ENCODE results near the gene UBE2U. TPM values are rescaled to one million over a fixed set of nuclear protein-coding genes. Genes with fewer than 3 reads are reported as not detected.

Gene UBE2U
- total RNA-seq, 1 experiment from 2014 or later: not detected

- no peak for TF ChIP-seq ZNF425 (CRISPR knock-in tag; conservative IDR thresholded peaks at IDR 0.05)
- TF ChIP-seq ZNF396 (CRISPR knock-in tag; IDR thresholded peaks at IDR 0.05; ENCODE audit: borderline replicate concordance): no peak
- TF ChIP-seq JUN (CRISPR knock-in tag; IDR thresholded peaks at IDR 0.05): no peak
- no peak for TF ChIP-seq CDX4 (CRISPR knock-in tag; IDR thresholded peaks at IDR 0.05; ENCODE audit: borderline replicate concordance)
- no peak for TF ChIP-seq SMAD3 (CRISPR knock-in tag; IDR thresholded peaks at IDR 0.05; ENCODE audit: borderline replicate concordance)
- TF ChIP-seq GTF2I (CRISPR knock-in tag; conservative IDR thresholded peaks at IDR 0.05): no peak
- no peak for TF ChIP-seq TEAD4 (CRISPR knock-in tag; IDR thresholded peaks at IDR 0.05)
- no peak for TF ChIP-seq AR (CRISPR knock-in tag; IDR thresholded peaks at IDR 0.05)
- TF ChIP-seq ATF3 (CRISPR knock-in tag; conservative IDR thresholded peaks at IDR 0.05): no peak
Observed at GRCh38 chr1:64199154-64199553, 4.3 kb upstream of the UBE2U start (continued).

- DNase-seq (ENCODE audit: low spot score): no peak
- H3K36me3 Mint-ChIP-seq: peaks cover 3% of the 10 kb centered on the region
- ChIA-PET CTCF (no interaction called here), POLR2A (no interaction called here)
- peaks cover 14% of the 10 kb centered on the region for H3K9me3 Mint-ChIP-seq
- H3K27me3 Mint-ChIP-seq (ENCODE audit: low read depth): no peaks in the 10 kb centered on the region; the same call in 1 of the 2 replicates
- H3K4me1 Mint-ChIP-seq: peaks cover 11% of the 10 kb centered on the region
- no peak overlapping the region for H3K4me3 Mint-ChIP-seq
- no peak for ATAC-seq
- TF ChIP-seq FOXJ3 (CRISPR knock-in tag; IDR thresholded peaks at IDR 0.05; ENCODE audit: borderline replicate concordance) (no peak), SP1 (CRISPR knock-in tag; conservative IDR thresholded peaks at IDR 0.05) (no peak), E2F1 (CRISPR knock-in tag; IDR thresholded peaks at IDR 0.05) (no peak), KAT7 (CRISPR knock-in tag; IDR thresholded peaks at IDR 0.05; ENCODE audit: borderline replicate concordance) (no peak), ZNF219 (CRISPR knock-in tag; IDR thresholded peaks at IDR 0.05; ENCODE audit: borderline replicate concordance) (no peak), ATF2 (CRISPR knock-in tag; IDR thresholded peaks at IDR 0.05; ENCODE audit: borderline replicate concordance, low read depth) (no peak), FOXP4 (CRISPR knock-in tag; IDR thresholded peaks at IDR 0.05) (no peak), NFATC4 (CRISPR knock-in tag; IDR thresholded peaks at IDR 0.05) (no peak)
- H3K27ac Mint-ChIP-seq: no peak overlapping the region
Observed at GRCh38 chr1:64200064-64200463, 3.4 kb upstream of the UBE2U start.
